NCI-H2196 (cell line): ENCODE data around the gene MTMR12.
"Not testable (repeated sequence)": the region's sequence is repeated elsewhere in the genome, so short reads cannot be mapped to it uniquely, and the experiment has no call there.

ENCODE experiments used
- DNase-seq: peaks from one replicate; lab custom pipeline; 2025; ENCODE audit not compliant: unreplicated experiment; lab: John Stamatoyannopoulos, UW

MTMR12 gene

DNA sequence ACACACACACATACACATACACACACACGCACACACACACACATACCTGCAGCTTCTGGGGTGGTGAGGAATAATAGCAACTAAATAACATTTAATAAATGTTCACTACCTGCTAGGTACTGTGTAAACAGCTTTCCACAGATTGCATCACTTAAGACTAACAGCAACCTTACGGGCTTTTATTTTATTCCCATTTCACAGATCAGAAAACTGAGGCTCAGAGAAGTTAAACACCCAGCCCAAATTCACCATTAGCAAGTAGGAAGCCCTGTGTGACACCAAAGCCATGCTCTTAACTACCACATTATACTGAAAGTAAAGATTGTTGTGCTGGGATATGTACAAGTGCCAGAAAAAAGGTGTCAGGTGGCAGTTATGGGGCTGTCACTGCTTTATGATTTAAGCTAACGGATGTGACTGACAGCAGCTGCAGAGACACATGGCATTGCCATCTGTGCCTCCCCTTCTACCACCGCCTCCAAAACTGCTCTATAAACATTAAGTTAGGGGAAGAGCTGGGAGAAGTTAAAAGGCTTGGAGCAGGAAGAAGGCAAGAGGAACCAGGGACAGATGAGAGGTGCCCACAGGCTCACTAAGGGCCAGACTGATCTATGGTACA, 13.6 kb downstream of the MTMR12 start:
- no peak for DNase-seq

DNA sequence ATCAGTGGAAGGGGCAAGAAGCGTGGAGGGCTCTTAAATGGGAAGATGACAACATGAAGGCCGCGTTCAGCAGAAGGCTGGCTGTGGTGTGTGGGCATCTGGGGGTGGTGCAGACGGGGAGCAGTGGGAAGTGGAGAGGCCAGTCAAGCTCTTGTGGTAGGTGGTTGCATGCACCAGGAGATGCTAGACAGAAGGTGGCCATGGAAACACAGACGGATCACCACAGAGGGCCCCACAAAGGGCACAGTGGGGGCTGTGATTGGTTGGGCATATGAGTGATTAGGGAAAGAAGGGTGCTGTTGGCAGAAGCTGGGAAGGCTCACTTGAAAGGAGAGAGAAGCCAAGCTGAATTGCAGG, 14.7 kb downstream of the MTMR12 start:
- DNase-seq: no peak

DNA sequence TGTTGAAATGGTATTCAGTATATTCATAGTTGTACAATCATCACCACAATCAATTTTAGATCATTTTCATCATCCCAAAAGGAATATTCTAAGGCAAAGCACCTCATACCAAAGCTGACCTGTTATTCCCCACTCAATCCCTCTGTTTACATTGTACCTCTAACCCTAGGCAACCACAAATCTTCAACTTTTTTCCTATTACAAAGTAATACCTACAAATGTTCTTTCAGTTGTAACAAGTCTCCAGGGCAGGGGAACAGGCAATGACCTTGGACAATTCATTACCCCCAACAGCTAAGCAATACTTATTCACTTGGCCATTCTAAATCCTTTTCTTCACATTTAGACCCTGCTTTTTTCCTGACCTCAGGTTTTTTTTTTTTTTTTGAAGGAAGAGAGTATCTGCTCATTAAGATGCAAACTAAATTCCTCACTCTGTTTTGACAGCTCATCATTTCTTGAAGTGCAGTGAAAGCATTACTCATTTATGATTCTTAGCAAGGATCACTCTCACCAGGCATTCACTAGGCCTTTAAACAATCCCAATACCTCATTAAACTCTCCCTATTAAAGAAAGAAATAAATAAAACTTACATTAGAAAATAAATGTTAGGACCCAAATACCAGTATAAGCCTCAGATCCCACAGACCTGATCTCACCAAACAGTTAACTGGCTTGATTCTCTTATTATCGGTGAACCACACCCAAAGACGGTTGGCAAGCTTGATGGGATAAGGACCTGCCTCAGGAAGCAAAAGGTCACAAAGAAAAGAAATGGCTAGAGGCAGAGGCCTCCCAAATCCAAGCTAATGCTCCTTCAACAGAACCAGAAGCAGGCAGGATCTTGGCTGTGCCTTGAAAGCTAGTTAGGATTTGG, 15.3 kb downstream of the MTMR12 start:
- DNase-seq: no peak

DNA sequence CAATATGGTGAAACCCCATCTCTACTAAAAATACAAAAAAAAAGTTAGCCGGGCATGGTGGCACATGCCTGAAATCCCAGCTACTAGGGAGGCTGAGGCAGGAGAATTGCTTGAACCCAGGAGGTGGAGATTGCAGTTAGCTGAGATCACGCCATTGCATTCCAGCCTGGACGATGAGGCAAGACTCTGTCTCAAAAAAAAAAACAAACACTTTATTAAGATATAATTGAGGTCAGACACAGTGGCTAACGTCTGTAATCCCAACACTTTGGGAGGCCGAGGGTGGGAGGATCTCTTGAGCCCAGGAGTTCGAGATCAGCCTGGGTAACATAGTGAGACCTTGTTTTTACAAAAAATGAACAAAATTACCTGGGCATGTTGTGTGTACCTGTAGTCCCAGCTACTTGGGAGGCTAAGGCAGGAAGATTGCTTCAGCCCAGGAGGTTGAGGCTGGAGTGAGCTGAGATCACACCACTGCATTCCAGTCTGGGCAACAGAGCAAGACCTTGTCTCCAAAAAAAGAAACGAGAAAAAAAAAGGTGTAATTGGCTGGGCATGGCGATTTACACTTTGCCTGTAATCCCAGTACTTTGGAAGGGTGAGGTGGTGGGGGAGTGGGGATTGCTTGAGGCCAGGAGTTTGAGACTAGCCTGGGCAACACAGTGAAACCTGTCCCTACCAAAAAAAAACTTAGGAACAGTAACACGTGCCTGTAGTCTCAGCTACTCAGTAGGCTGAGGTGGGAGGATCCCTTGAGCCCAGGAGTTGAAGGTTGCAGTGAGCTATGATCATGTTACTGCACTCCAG, 16.6 kb downstream of the MTMR12 start:
- DNase-seq: not testable (repeated sequence)

DNA sequence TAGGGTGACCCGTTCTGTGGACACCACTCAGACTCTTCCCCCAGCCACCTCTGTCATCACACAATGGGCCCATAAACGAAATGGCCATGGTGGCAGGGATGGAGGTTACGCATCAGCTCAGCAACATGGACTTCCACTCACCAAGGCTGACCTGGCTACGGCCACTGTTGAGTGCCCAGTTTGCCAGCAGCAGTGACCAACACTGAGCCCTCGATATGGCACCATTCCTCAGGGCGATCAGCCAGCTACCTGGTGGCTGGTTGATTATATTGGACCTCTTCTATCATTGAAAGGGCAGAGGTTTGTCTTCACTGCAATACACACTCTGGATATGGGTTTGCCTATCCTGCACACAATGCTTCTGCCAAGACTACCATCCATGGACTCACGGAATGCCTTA, 21.1 kb downstream of the MTMR12 start:
- no peak for DNase-seq

DNA sequence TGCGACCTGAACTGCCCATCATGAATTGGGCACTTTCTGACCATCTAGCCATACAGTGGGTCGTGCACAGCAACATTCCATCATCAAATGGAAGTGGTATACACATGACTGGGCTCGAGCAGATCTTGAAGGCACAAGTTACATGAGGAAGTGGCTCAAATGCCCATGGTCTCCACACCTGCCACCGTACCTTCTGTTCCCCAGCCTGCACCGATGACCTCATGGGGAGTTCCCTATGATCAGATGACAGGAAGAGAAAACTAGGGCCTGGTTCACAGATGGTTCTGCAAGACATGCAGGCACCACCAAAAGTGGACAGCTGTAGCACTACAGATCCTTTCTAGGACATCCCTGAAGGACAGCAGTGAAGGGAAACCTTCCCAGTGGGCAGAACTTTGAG, 21.8 kb downstream of the MTMR12 start:
- no peak for DNase-seq

DNA sequence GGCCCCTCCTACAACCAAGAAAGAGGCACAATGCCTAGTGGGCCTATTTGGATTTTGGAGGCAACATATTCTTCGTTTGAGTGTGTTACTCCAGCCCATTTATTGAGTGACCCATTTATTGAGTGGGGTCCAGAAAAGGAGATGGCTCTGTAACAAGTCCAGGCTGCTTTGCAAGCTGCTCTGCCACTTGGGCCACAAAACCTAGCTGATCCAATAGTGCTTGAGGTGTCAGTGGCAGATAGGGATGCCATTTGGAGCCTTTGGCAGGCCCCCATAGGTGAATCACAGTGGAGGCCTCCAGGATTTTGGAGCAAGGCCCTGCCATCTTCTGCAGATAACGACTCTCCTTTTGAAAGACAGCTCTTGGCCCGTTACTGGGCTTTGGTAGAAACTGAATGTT, 22.2 kb downstream of the MTMR12 start:
- not testable (repeated sequence) for DNase-seq

DNA sequence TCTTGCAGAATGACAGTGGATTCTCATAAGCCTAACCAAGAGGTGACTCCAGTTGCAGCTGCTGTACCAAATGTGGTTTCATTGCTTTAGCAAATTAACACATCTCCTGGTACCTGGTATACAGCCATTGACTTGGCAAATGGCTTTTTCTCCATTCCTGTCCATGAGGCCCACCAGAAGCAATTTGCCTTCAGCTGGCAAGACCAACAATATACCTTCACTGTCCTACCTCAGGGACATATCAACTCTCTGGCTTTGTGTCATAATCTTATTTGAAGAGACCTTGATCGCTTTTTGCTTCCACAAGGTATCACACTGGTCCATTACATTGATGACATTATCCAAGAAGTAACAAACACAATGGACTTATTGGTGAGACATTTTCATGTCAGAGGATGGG, 22.8 kb downstream of the MTMR12 start:
- not testable (repeated sequence) for DNase-seq

DNA sequence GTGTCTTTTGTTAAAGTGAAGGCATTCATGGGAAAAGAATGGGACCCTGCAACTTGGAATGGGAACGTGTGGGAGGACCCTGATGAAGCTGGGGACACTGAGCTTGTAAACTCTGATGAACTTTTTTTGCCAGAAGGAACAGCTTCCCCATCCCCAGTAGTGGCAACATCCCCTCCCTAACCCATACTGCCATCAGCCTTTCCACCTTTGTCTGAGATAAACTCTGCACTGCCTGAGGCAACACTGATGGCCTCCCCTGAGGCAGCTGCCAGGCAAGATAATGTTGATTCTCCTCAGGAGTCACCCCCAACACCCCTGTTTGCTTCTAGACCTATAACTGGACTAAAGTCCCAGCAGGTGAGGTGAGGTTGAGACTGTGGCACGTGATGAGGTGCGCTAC, 24.6 kb downstream of the MTMR12 start:
- not testable (repeated sequence) for DNase-seq

DNA sequence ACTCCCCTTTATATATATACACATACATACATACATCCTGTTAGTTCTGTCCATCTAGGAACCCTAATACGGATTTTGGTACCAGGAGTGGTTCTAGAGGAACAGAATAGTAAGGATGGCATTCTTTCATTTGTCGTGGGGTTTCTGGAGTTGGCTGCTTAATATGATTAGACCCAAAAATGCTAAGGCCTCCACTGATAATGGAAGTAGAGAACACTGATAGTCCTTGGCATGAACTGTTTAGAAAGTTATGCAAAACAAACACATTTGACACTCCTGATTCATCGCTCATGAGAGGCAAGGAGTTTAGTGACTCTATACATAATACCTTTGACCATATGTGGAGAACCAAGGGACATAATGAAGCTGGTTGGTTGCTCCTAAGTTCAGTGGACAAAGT, 25.2 kb downstream of the MTMR12 start:
- not testable (repeated sequence) for DNase-seq

DNA sequence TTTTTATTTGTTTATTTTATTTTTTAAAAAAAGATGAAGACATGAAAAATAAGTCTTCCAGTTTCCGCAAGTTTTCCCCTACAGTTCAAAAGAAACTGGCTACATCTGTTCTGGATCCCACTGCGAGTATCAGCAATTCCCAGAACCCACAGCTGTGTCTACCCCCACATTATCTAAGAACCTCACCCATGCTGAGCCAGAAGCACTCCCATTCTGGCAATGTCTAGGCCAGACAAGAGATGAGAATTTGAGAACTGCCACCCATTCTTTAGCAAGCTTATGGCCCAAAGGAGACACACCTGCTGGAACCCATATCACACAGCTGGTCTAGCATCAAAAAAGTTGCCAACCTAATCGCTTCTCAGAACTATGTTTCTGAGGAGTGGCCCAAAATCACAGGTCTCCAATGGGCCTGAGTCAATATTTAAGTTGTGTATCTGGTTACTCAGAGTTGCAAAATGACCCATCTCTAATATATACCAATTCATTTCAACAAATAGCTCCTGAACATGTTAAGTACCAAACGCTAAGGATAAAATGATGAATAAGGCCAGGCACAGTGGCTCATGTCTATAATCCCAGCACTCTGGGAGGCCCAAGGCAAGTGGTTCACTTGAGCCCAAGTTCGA, 27.1 kb downstream of the MTMR12 start:
- no peak for DNase-seq

DNA sequence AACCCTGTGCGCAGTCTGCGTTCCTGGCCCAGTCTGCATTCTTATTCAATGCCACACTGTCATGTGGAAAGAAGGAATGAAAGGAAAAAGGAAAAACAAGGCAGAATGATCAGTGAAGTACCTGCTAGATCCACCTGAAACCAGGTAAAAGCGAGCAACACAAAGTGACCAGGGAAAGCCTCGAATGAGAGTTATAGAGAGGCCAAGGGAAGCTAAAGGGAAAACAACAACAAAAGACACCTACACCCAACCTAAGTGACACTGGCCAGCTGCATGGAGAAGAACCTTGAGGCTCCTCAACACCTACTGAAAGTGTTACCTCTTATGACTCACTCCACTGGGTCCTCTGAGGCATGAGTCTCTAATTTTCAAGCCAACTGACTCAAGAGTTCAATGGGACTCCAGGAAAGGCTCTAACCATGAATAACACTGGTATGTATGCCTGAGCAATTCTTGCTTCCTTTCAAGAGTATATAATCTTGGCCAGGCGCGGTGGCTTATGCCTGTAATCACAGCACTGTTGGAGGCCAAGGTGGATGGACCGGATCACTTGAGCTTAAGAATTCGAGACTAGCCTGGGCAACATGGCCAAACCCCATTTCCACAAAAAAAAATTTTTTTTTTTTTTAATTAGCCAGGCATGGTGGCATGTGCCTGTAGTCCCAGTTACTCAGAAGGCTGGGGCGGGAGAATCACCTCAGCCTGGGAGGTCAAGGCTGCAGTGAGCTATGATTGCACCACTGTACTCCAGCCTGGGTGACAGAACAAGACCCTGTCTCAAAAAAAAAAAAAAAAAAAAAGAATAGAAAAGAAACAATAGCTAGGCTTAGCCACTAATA, 29.0 kb downstream of the MTMR12 start:
- no peak for DNase-seq

DNA sequence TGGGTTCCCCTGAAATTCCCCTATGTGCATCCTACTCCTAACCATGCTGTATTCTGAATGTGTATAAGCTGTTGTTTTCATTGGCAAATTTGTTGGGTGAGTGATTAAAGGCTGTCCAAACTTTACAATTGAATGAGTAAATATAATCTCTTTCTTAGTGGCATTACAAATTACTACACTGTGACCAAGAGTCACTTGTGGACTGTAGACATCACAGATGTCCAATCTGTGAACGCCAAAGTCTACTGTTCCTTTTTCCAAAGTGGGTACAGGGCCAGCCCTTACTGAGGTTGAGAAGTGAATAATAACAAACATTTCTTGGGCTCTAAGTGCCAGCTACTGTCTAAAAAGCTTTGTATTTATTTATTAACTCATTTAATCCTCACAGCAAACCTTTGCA, 29.7 kb downstream of the MTMR12 start:
- no peak for DNase-seq

DNA sequence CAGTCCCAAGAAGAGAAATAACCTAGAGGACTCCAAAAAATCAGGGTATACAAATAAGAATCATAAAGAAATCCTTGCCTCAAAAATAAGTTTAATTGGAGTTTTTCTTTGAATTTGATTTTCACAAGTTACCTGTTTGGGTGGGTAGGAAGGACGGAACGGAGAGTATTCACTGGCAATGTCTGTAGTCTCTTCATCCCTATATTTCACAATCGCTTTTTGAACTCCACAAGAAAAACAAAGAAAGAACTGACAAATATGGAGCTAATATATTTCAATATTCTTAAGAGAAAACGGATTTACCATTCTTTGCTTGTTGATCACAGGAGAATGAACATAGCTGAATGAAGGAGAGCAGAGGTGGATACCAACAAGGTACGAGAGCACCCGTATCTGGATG, 30.1 kb downstream of the MTMR12 start:
- no peak for DNase-seq

DNA sequence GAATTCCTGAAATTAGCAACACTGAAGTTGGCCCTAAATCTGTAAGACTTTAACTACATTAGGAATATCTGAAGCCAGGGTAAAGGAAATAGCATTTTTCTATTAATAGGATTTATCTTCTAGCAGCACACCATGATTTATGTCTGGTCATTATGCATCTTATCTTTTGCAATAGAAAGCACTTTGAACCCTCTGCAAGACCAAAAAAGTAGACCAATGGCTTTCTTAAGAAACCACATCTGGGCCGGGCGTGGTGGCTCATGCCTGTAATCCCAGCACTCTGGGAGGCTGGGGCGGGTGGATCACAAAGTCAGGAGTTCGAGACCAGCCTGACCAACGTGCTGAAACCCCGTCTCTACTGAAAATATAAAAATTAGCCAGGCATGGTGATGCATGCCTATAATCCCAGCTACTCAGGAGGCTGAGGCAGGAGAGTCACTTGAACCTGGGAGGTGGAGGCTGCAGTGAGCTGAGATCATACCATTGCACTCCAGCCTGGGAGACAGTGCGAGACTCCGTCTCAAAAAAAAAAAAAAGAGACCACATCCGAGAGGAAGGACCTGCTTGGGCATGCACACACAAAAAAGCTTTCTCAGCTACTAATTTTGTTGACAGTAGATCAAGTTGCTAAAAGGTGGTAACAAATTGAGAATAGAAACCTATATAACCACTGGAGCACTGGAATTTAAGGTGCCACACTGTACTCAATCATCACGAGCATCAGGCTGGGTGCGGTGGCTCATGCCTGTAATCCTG, 31.2 kb downstream of the MTMR12 start:
- not testable (repeated sequence) for DNase-seq

DNA sequence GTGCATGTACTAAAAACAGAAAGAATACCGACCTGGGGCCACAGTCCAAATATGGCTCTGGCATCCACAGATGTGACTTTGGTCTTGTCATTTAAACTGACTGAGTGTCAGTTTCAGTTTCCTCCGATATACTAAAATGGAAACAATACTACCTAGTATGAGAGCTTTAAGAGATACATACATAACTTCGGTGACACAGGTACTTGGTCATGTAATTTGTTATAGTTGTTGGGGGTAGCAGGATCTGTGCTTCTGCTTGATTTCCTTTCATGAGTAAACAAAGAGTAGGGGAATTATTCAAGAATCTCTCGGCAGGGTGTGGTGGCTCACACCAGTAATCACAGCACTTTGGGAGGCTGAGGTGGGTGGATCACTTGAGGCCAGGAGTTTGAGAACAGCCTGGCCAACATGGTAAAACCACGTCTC, 32.1 kb downstream of the MTMR12 start:
- DNase-seq: no peak

DNA sequence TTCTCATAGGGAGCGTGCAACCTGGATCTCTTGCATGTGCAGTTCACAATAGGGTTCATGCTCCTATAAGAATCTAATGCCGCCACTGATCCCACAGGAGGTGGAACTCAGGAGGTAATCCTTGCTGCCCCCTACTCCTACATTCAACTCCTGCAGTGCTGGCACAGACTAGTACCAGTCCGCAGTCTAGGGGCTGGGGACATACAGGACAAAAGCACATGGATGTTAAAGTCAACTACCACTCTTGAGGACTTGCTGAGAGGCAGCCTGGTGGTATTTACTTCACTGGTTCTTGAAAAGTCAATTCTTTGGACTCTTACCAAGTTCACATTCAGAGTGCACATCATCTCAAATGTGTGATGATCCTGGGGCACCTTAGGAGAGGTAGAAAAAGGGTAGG, 33.0 kb downstream of the MTMR12 start:
- DNase-seq: no peak

DNA sequence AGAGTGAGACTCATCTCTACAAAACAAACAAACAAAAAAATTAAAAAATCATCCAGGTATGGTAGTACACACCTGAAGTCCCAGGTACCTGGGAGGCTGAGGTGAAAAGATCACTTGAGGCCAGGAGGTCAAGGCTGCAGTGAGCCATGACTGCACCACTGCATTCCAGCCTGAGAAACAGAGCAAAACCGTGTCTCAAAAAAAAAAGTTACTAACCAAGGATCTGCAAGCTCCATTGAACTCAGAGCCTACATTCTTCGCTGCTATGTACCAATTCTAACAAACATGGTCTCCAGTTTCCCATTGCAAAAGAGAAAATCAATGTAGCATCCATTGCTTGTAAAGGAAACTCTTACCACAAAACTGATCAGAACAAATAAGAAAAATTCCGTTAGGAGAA, 33.5 kb downstream of the MTMR12 start:
- DNase-seq: no peak

DNA sequence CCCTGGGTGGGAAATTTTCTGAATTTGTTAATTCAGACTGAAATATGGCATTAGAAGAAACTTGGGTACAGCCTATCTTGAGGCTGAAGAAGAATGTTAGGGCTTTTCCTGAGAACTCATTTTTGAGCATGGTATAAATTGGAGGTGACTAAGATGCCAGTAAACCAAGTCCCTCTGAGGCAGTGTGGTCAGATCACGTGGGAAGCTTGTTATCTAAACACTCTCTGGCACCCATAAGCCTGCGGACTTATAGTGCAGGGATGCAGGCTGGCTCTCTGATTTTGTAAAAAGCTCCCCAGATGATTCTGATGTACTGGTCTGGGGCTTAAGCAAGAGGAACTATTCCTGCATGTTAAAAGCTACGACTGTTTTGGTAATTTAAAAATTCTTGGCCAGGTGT, 34.3 kb downstream of the MTMR12 start:
- DNase-seq: no peak

DNA sequence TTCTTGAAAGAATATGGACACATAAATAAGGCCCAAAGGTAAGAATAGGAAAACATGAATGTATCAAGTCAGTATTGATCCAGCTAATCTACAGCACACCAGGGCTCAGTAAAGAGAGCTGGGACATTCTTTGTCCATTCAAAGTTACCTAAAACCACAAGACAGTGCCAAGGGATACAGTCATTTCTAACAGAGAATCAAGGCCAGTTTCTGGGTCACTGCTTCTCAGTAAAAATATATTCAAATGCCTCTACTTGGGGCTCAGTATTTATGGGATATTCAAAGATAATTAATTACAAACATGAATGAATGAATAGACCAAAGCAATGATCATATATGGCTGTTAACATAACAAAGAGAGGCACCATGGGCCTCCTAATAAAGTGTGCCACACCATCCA, 34.9 kb downstream of the MTMR12 start:
- no peak for DNase-seq
